H1 (cell line): ENCODE results near the gene FADS3. TPM values are rescaled to one million over a fixed set of nuclear protein-coding genes. Genes with fewer than 3 reads are reported as not detected.

Experiments
- ASH2L ChIP-seq: fragments of 200-600, 300-600 bp; sonication (generic); IDR thresholded peaks from one replicate; pipeline ENCODE4 v1.7.1; 2017; ENCODE audit warnings: low read length
- BCL11A ChIP-seq, 2 experiments: IDR thresholded peaks; one replicate each; pipeline ENCODE4 v1.6.1; 2011; ENCODE audit warnings: low read depth in 2 of 2, low read length in 2 of 2, mild to moderate bottlenecking in 2 of 2
- CBX5 ChIP-seq: fragments of 300-800, 300-1000 bp; sonication (generic); IDR thresholded peaks from 2 replicates; pipeline ENCODE4 v1.7.1; 2016; ENCODE audit warnings: antibody characterized with exemption, low read length, low read depth
- CEBPB ChIP-seq: IDR thresholded peaks from 2 replicates; pipeline ENCODE4 v1.6.1; 2012; ENCODE audit warnings: low read depth, low read length
- CHD1 ChIP-seq: IDR thresholded peaks from 2 replicates; pipeline ENCODE4 v1.6.1; 2012; ENCODE audit warnings: low read depth, low read length, improper control_type of control experiment
- EZH2 ChIP-seq: fragments of 200-600 bp; sonication (generic); IDR thresholded peaks from 2 replicates; pipeline ENCODE4 v1.7.1; 2012; ENCODE audit warnings: low read depth, mild to moderate bottlenecking, moderate library complexity, low read length, inconsistent platforms; ENCODE audit not compliant: severe bottlenecking
- GTF2F1 ChIP-seq: IDR thresholded peaks from 2 replicates; pipeline ENCODE4 v1.6.1; 2012; ENCODE audit warnings: low read depth, low read length, improper control_type of control experiment, borderline replicate concordance
- JUN ChIP-seq: IDR thresholded peaks from 2 replicates; pipeline ENCODE4 v1.6.1; 2011; ENCODE audit warnings: low read depth, mild to moderate bottlenecking, improper control_type of control experiment, low read length
- JUND ChIP-seq: IDR thresholded peaks from 2 replicates; pipeline ENCODE4 v1.6.1; 2011; ENCODE audit warnings: mild to moderate bottlenecking, improper control_type of control experiment, low read length
- KDM1A ChIP-seq: fragments of 200-600, 300-600 bp; sonication (generic); IDR thresholded peaks from 2 replicates; pipeline ENCODE4 v1.7.1; 2016; ENCODE audit warnings: mild to moderate bottlenecking, low read length, borderline replicate concordance
- KDM4A ChIP-seq: IDR thresholded peaks from one replicate; pipeline ENCODE4 v1.7.1; 2012; ENCODE audit warnings: low read depth, mild to moderate bottlenecking, moderate library complexity, low read length, inconsistent platforms; ENCODE audit not compliant: severe bottlenecking
- MAX ChIP-seq: IDR thresholded peaks from 2 replicates; pipeline ENCODE4 v1.6.1; 2012; ENCODE audit warnings: inconsistent platforms
- NANOG ChIP-seq: IDR thresholded peaks from 2 replicates; pipeline ENCODE4 v1.6.1; 2011; ENCODE audit warnings: low read length, low read depth, mild to moderate bottlenecking, inconsistent platforms; ENCODE audit not compliant: insufficient read depth, poor library complexity, severe bottlenecking
- PHF8 ChIP-seq: fragments of 200-600 bp; sonication (generic); conservative IDR thresholded peaks from 2 replicates; pipeline ENCODE4 v1.7.1; 2012; ENCODE audit warnings: low read depth, mild to moderate bottlenecking, inconsistent platforms, low read length, moderate library complexity
- POLR2A ChIP-seq, 2 experiments: IDR thresholded peaks; 1 replicate in 1 of 2; 2 replicates in 1 of 2; pipeline ENCODE4 v1.6.1; 2011; ENCODE audit warnings: low read depth in 2 of 2, low read length in 2 of 2, mild to moderate bottlenecking in 2 of 2; ENCODE audit errors: control extremely low read depth in 1 of 2
- POLR2AphosphoS5 ChIP-seq: IDR thresholded peaks from 2 replicates; pipeline ENCODE4 v1.6.1; 2011; ENCODE audit warnings: low read depth, low read length
- POU5F1 ChIP-seq: IDR thresholded peaks from 2 replicates; pipeline ENCODE4 v1.6.1; 2011; ENCODE audit warnings: low read depth, mild to moderate bottlenecking, low read length, moderate library complexity
- RAD21 ChIP-seq, 2 experiments: IDR thresholded peaks in 1 of 2; conservative IDR thresholded peaks in 1 of 2; 2 replicates each; pipeline ENCODE4 v1.6.1; 2011; ENCODE audit warnings: low read depth in 2 of 2, low read length in 2 of 2, improper control_type of control experiment in 1 of 2, inconsistent platforms in 1 of 2, mild to moderate bottlenecking in 1 of 2, moderate library complexity in 1 of 2
- RFX5 ChIP-seq: IDR thresholded peaks from 2 replicates; pipeline ENCODE4 v1.6.1; 2011; ENCODE audit warnings: low read depth, low read length, improper control_type of control experiment, borderline replicate concordance
- RNF2 ChIP-seq: fragments of 200-900, 300-1000 bp; sonication (generic); IDR thresholded peaks from 2 replicates; pipeline ENCODE4 v1.7.1; 2016; ENCODE audit warnings: borderline replicate concordance, low read depth, mild to moderate bottlenecking, antibody characterized with exemption, low read length; ENCODE audit not compliant: poor library complexity, severe bottlenecking; ENCODE audit errors: missing control alignments
- RXRA ChIP-seq: IDR thresholded peaks from 2 replicates; pipeline ENCODE4 v1.6.1; 2011; ENCODE audit warnings: low read depth, mild to moderate bottlenecking, low read length, moderate library complexity; ENCODE audit not compliant: insufficient read depth
- SUZ12 ChIP-seq: fragments of 200-600 bp; sonication (generic); IDR thresholded peaks from 2 replicates; pipeline ENCODE4 v1.6.1; 2012; ENCODE audit warnings: mild to moderate bottlenecking, inconsistent platforms, low read length, moderate library complexity, mixed read lengths
- TAF1 ChIP-seq: IDR thresholded peaks from 2 replicates; pipeline ENCODE4 v1.6.1; 2011; ENCODE audit warnings: mild to moderate bottlenecking, low read depth, low read length
- TBP ChIP-seq: IDR thresholded peaks from 2 replicates; pipeline ENCODE4 v1.6.1; 2011; ENCODE audit warnings: low read depth, low read length, improper control_type of control experiment
- YY1 ChIP-seq: IDR thresholded peaks from 2 replicates; pipeline ENCODE4 v1.6.1; 2011; ENCODE audit warnings: low read depth, mild to moderate bottlenecking, low read length
- polyA plus RNA-seq, 7 experiments: library from polyadenylated mRNA; depleted of rRNA in 3 of 7; stranded (reverse) in 5 of 7; unstranded in 2 of 7; fragments of >200 nt in 5 of 7; fragments of 200-250 nt in 2 of 7; gene quantifications; 1 replicate in 5 of 7; 2 replicates in 1 of 7; 4 replicates in 1 of 7; pipeline versions ENCODE4 v1.2.1 to v1.2.3, GENCODE V29; 2011 to 2013; ENCODE audit warnings: missing spikeins in 2 of 7, mixed read lengths in 2 of 7
- total RNA-seq: library from RNA; stranded (reverse); fragmentation: NEBNext Ultra II Directional; extraction: Animal tissue kit (Norgen Biotek cat#: 25700); gene quantifications from 2 replicates; pipeline ENCODE4 v1.2.1, GENCODE V29; 2021

Gene FADS3
- total and polyA plus RNA-seq, 2 of the 8 experiments (the other 6 are each of a cell fraction or from before 2014, with no cell fraction given) = 43.8 to 76.3 TPM

DNA sequence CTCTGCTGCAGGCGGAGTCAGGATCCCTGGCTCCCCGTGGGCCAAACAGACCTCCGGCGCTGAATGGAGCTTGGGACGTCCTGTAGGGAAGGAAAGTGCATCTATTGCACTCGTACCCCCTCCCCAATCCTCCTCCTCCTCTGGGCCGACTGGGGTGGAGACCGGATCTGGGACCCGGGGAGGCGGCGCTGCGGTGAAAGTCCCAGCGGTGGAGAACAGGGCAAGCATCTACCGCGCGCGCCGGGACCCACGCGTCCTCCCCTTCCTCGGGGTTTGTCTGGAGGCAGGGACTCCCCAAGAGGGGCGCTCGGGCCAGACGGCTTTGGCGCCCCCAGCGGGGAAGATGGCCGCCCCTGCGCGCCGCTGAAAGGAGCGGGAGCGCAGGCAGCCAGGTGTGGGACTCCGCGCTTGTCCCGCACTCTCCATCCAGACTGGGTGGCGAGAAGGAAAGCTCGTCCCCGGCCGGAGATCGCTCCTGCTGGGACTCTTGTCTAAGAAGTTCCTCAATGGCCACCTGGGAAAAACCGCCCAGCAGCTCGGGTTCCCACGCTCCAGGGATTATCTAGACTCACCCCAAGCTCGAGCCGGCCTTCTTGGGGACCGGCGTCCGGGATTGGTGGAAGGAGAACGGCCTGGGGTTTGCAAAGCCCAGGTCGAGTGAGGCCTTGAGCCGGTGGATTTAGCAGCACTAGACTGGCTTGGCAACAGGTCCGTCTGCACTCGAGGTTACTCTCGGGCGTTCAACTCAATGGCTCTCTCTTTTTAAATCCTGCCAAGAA lies 62.5 kb downstream of the FADS3 start (continued):
- TF ChIP-seq GTF2F1 (no peak), CHD1 (no peak), PHF8 (no peak; the same call in 1 of the 2 replicates), POU5F1 (no peak), MAX (0 out of 2 replicates have a peak, but pooled peaks have one; percentile 6), RAD21 (IDR thresholded peaks at IDR 0.05 in 1 of 2, conservative IDR thresholded peaks at IDR 0.05 in 1 of 2; ENCODE audit: low read depth in 2 of 2, low read length in 2 of 2) (no peak), POLR2A (IDR thresholded peaks at IDR 0.05; ENCODE audit: control extremely low read depth in 1 of 2, low read depth in 2 of 2, low read length in 2 of 2) (peak; percentile 18 to 43), CBX5 (no peak), NANOG (no peak), ASH2L (no peak), SUZ12 (no peak), KDM4A (peak; percentile 39), POLR2AphosphoS5 (no peak; the same call in 1 of the 2 replicates), CEBPB (no peak), JUN (no peak), YY1 (peak; percentile 88), TAF1 (peak; percentile 45), RFX5 (no peak), TBP (no peak), RNF2 (no peak), BCL11A (IDR thresholded peaks at IDR 0.05; ENCODE audit: low read depth in 2 of 2, low read length in 2 of 2) (no peak), EZH2 (no peak), KDM1A (no peak), JUND (no peak), RXRA (no peak)
